H1 (cell line): ENCODE results near the gene RILPL1.

ENCODE experiments used
- JUND ChIP-seq: IDR thresholded peaks from 2 replicates; pipeline ENCODE4 v1.6.1; 2011; ENCODE audit warnings: mild to moderate bottlenecking, improper control_type of control experiment, low read length
- POLR2A ChIP-seq, 2 experiments: IDR thresholded peaks; 1 replicate in 1 of 2; 2 replicates in 1 of 2; pipeline ENCODE4 v1.6.1; 2011; ENCODE audit warnings: low read depth in 2 of 2, low read length in 2 of 2, mild to moderate bottlenecking in 2 of 2; ENCODE audit errors: control extremely low read depth in 1 of 2
- POLR2AphosphoS5 ChIP-seq: IDR thresholded peaks from 2 replicates; pipeline ENCODE4 v1.6.1; 2011; ENCODE audit warnings: low read depth, low read length
- RFX5 ChIP-seq: IDR thresholded peaks from 2 replicates; pipeline ENCODE4 v1.6.1; 2011; ENCODE audit warnings: low read depth, low read length, improper control_type of control experiment, borderline replicate concordance
- SIN3A ChIP-seq, 2 experiments: IDR thresholded peaks in 1 of 2; conservative IDR thresholded peaks in 1 of 2; 2 replicates each; pipeline ENCODE4 v1.6.1; 2011 to 2012; ENCODE audit warnings: low read length in 2 of 2, improper control_type of control experiment in 1 of 2, low read depth in 1 of 2, mild to moderate bottlenecking in 1 of 2
- SP4 ChIP-seq: IDR thresholded peaks from 2 replicates; pipeline ENCODE4 v1.6.1; 2012; ENCODE audit warnings: low read length, inconsistent platforms
- SUZ12 ChIP-seq: fragments of 200-600 bp; sonication (generic); IDR thresholded peaks from 2 replicates; pipeline ENCODE4 v1.6.1; 2012; ENCODE audit warnings: mild to moderate bottlenecking, inconsistent platforms, low read length, moderate library complexity, mixed read lengths
- TF ChIP-seq, protein P1 (sequence below), 3 experiments: IDR thresholded peaks; 1 replicate in 2 of 3; 2 replicates in 1 of 3; pipeline versions ENCODE4 v1.5.1 to v1.6.1; 2011; ENCODE audit warnings: low read length in 3 of 3, mild to moderate bottlenecking in 3 of 3, inconsistent platforms in 2 of 3, low read depth in 1 of 3, moderate library complexity in 1 of 3; ENCODE audit not compliant: insufficient read depth in 1 of 3; ENCODE audit errors: control extremely low read depth in 1 of 3
- TF ChIP-seq, protein P2 (sequence below): IDR thresholded peaks from 2 replicates; pipeline ENCODE4 v1.6.1; 2011; ENCODE audit warnings: low read length, improper control_type of control experiment

DNA sequence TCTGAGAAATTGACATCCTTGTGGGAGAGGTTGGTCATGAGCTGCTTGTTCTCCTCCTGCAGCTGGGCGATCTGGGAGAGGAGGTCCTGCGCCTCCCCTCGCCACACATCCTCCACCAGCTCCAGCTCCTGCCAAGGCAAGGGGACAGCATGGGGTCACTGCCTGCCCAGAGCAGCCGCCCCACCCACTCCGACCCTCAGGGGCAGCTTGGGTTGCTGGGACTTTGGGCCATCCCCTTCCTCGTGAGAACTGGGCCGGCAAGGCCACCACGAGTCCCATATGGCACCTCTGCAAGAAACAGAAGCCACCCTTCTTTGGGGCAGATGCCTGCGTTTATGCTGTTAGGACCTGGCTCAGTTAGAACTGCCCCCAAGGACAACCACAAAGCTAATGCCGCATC lies 10.0 kb downstream of the RILPL1 start:
- TF ChIP-seq, protein P1, sequence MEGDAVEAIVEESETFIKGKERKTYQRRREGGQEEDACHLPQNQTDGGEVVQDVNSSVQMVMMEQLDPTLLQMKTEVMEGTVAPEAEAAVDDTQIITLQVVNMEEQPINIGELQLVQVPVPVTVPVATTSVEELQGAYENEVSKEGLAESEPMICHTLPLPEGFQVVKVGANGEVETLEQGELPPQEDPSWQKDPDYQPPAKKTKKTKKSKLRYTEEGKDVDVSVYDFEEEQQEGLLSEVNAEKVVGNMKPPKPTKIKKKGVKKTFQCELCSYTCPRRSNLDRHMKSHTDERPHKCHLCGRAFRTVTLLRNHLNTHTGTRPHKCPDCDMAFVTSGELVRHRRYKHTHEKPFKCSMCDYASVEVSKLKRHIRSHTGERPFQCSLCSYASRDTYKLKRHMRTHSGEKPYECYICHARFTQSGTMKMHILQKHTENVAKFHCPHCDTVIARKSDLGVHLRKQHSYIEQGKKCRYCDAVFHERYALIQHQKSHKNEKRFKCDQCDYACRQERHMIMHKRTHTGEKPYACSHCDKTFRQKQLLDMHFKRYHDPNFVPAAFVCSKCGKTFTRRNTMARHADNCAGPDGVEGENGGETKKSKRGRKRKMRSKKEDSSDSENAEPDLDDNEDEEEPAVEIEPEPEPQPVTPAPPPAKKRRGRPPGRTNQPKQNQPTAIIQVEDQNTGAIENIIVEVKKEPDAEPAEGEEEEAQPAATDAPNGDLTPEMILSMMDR (IDR thresholded peaks at IDR 0.05; ENCODE audit: control extremely low read depth in 1 of 3, insufficient read depth in 1 of 3, low read depth in 1 of 3, low read length in 3 of 3): no peak
- no peak for TF ChIP-seq SIN3A (conservative IDR thresholded peaks at IDR 0.05 in 1 of 2, IDR thresholded peaks at IDR 0.05 in 1 of 2; ENCODE audit: low read depth in 1 of 2, low read length in 2 of 2)
- no peak for TF ChIP-seq POLR2AphosphoS5
- no peak for TF ChIP-seq JUND
- no peak for TF ChIP-seq POLR2A (IDR thresholded peaks at IDR 0.05; ENCODE audit: control extremely low read depth in 1 of 2, low read depth in 2 of 2, low read length in 2 of 2)
- no peak for TF ChIP-seq SP4
- TF ChIP-seq RFX5: no peak
- no peak for TF ChIP-seq SUZ12
- TF ChIP-seq, protein P2, sequence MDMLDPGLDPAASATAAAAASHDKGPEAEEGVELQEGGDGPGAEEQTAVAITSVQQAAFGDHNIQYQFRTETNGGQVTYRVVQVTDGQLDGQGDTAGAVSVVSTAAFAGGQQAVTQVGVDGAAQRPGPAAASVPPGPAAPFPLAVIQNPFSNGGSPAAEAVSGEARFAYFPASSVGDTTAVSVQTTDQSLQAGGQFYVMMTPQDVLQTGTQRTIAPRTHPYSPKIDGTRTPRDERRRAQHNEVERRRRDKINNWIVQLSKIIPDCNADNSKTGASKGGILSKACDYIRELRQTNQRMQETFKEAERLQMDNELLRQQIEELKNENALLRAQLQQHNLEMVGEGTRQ: no peak
